Skin epidermis (tissue), 12 donors: ENCODE data around the gene HSP90AB1.

Experiments used
- H3K27ac ChIP-seq, 21 experiments: fragments of 200-600 bp; sonication (generic) in 11 of 21; one replicate each; pipeline ENCODE4 v1.5.0; 2020; ENCODE audit warnings: mild to moderate bottlenecking in 3 of 21, inconsistent platforms in 2 of 21, moderate library complexity in 2 of 21
- H3K4me3 ChIP-seq, 7 experiments: fragments of 200-600 bp; sonication (generic) in 2 of 7; one replicate each; pipeline ENCODE4 v1.5.0; 2020; ENCODE audit warnings: inconsistent platforms in 2 of 7, mild to moderate bottlenecking in 2 of 7, moderate library complexity in 1 of 7

HSP90AB1 gene

GRCh38 chr6:44250718-44251123, 3.8 kb downstream of the HSP90AB1 start:
- Histone ChIP-seq H3K27ac (no peak overlapping the region), H3K4me3 (no peak overlapping the region)

GRCh38 chr6:44251576-44252524, 4.9 kb downstream of the HSP90AB1 start:
- Histone ChIP-seq H3K4me3 (no peak overlapping the region), H3K27ac (no peak overlapping the region)

GRCh38 chr6:44253307-44254101, 6.6 kb downstream of the HSP90AB1 start:
- no peak overlapping the region for H3K27ac ChIP-seq
- no peak overlapping the region for H3K4me3 ChIP-seq

- Histone ChIP-seq H3K27ac (no peak overlapping the region), H3K4me3 (no peak overlapping the region)
These were observed 7.5 kb downstream of the HSP90AB1 start for GRCh38 chr6:44254191-44255104.

- Histone ChIP-seq H3K27ac (peak overlapping the region in 1 of 21 experiments; percentile 72), H3K4me3 (no peak overlapping the region)
These were observed 8.4 kb downstream of the HSP90AB1 start for GRCh38 chr6:44255105-44255808.

- Histone ChIP-seq H3K4me3 (peak overlapping the region; percentile 65 to 96 (median 76)), H3K27ac (peak overlapping the region in 19 of 21 experiments; percentile 72 to 96 (median 90))
These were observed 9.2 kb downstream of the HSP90AB1 start for GRCh38 chr6:44255871-44256774.

GRCh38 chr6:44256775-44257024, 9.8 kb downstream of the HSP90AB1 start:
- H3K4me3 ChIP-seq: peak overlapping the region; percentile 65 to 96 (median 76)
- H3K27ac ChIP-seq: peak overlapping the region in 20 of 21 experiments; percentile 72 to 96 (median 90)

GRCh38 chr6:44257025-44257752, 10.3 kb downstream of the HSP90AB1 start, which contains the start of gene SLC35B2:
TSS of gene SLC35B2 (minus strand) at chr6:44257528. CDS start at chr6:44257410, 118 bp downstream.
- peak within 1 kb of the TSS; percentile 62 to 96 (median 90) for H3K27ac ChIP-seq
- peak within 1 kb of the TSS; percentile 65 to 96 (median 76) for H3K4me3 ChIP-seq

- Histone ChIP-seq H3K4me3 (peak overlapping the region in 6 of 7 experiments; percentile 65 to 93 (median 74)), H3K27ac (peak overlapping the region; percentile 61 to 96 (median 90))
These were observed 10.9 kb downstream of the HSP90AB1 start for GRCh38 chr6:44257753-44258324.

- H3K4me3 ChIP-seq: no peak overlapping the region
- H3K27ac ChIP-seq: peak overlapping the region in 8 of 21 experiments; percentile 72 to 96 (median 91)
These were observed 11.5 kb downstream of the HSP90AB1 start for GRCh38 chr6:44258325-44258863.

GRCh38 chr6:44258921-44259320, 12.0 kb downstream of the HSP90AB1 start:
- H3K27ac ChIP-seq: no peak overlapping the region

GRCh38 chr6:44260011-44260410, 13.1 kb downstream of the HSP90AB1 start:
- Histone ChIP-seq H3K4me3 (no peak overlapping the region), H3K27ac (peak overlapping the region in 1 of 21 experiments; percentile 9)

More at GRCh38 chr6:44258921-44259320, 12.0 kb downstream of the HSP90AB1 start:
- no peak overlapping the region for H3K4me3 ChIP-seq

GRCh38 chr6:44260451-44261297, 13.8 kb downstream of the HSP90AB1 start:
- Histone ChIP-seq H3K4me3 (no peak overlapping the region), H3K27ac (peak overlapping the region in 1 of 21 experiments; percentile 9)

- Histone ChIP-seq H3K27ac (peak overlapping the region in 2 of 21 experiments; percentile 89 to 97), H3K4me3 (no peak overlapping the region)
These were observed 14.7 kb downstream of the HSP90AB1 start for GRCh38 chr6:44261581-44261980.
